GM19239 (cell line): ENCODE measurements around the gene FAM193A.
"Not testable (repeated sequence)": the region's sequence is repeated elsewhere in the genome, so short reads cannot be mapped to it uniquely, and the experiment has no call there.

ENCODE experiments used
- DNase-seq: peaks from one replicate; pipeline ENCODE4 v3.0.0; 2011; ENCODE audit warnings: low spot score; ENCODE audit not compliant: insufficient read length
- FAIRE-seq: peaks from 2 replicates; lab custom pipeline; 2011; peaks lifted over from hg19 to GRCh38; lab: Jason Lieb, UNC

Gene FAM193A

GRCh38 chr4:2604614-2605013, 68.2 kb downstream of the FAM193A start:
- DNase-seq, result no peak
- FAIRE-seq, result no peak

- DNase-seq (no peak), FAIRE-seq (no peak)
These were observed 70.6 kb downstream of the FAM193A start for GRCh38 chr4:2606960-2607506.

GRCh38 chr4:2607822-2608221, 71.4 kb downstream of the FAM193A start:
- FAIRE-seq (no peak), DNase-seq (no peak)

- FAIRE-seq (no peak), DNase-seq (no peak)
These were observed 71.8 kb downstream of the FAM193A start for GRCh38 chr4:2608291-2608690.

GRCh38 chr4:2615821-2616220, 79.4 kb downstream of the FAM193A start:
- FAIRE-seq, result no peak
- DNase-seq, result no peak

- DNase-seq, result no peak
- no peak for FAIRE-seq
These were observed 81.5 kb downstream of the FAM193A start for GRCh38 chr4:2617955-2618354.

- DNase-seq, FAIRE-seq: not testable (repeated sequence)
These were observed 82.3 kb downstream of the FAM193A start for GRCh38 chr4:2618729-2619128.

- no peak for DNase-seq
- no peak for FAIRE-seq
These were observed 83.0 kb downstream of the FAM193A start for GRCh38 chr4:2619459-2619858.

- no peak for FAIRE-seq
These were observed 85.0 kb downstream of the FAM193A start for GRCh38 chr4:2621419-2621818.

GRCh38 chr4:2623442-2623841, 87.0 kb downstream of the FAM193A start:
- DNase-seq (no peak), FAIRE-seq (no peak)

More at GRCh38 chr4:2621419-2621818, 85.0 kb downstream of the FAM193A start:
- DNase-seq, result no peak

- DNase-seq (no peak), FAIRE-seq (no peak)
These were observed 88.5 kb downstream of the FAM193A start for GRCh38 chr4:2624782-2625530.

- DNase-seq (no peak), FAIRE-seq (no peak)
These were observed 89.8 kb downstream of the FAM193A start for GRCh38 chr4:2626231-2626630.

- no peak for FAIRE-seq
- DNase-seq, result no peak
These were observed 94.3 kb downstream of the FAM193A start for GRCh38 chr4:2630556-2631273.

- FAIRE-seq, result no peak
- DNase-seq, result no peak
These were observed 97.6 kb downstream of the FAM193A start for GRCh38 chr4:2634014-2634413.

GRCh38 chr4:2636331-2636730, 99.9 kb downstream of the FAM193A start:
- FAIRE-seq, result no peak
- no peak for DNase-seq

- not testable (repeated sequence) for FAIRE-seq, DNase-seq
These were observed 100.5 kb downstream of the FAM193A start for GRCh38 chr4:2636994-2637393.

- DNase-seq (no peak), FAIRE-seq (no peak)
These were observed 101.6 kb downstream of the FAM193A start for GRCh38 chr4:2637956-2638552.

GRCh38 chr4:2638730-2639129, 102.3 kb downstream of the FAM193A start:
- DNase-seq (no peak), FAIRE-seq (no peak)

GRCh38 chr4:2642968-2643367, 106.5 kb downstream of the FAM193A start:
- FAIRE-seq (no peak), DNase-seq (no peak)

GRCh38 chr4:2643555-2643954, 107.1 kb downstream of the FAM193A start:
- FAIRE-seq, result no peak
- DNase-seq, result no peak
